HepG2 (cell line): ENCODE data around the gene PLEKHG4. TPM values are rescaled to one million over a fixed set of nuclear protein-coding genes. Genes with fewer than 3 reads are reported as not detected.

Experiments
- ATAC-seq: fragments of 200-7000 bp; cut with Tn5 transposase; 3 replicates; pipeline ENCODE4 v1.9.1; 2020; ENCODE audit warnings: mild to moderate bottlenecking, moderate library complexity
- BruUV-seq: library from RNA; stranded (reverse); fragments of 400-500 nt; replicated peaks from 2 replicates; lab custom pipeline; 2021; lab: Mats Ljungman, UMichigan
- CTCF ChIA-PET: fragments of 300-600 bp; formaldehyde crosslinking; extraction: SDS; loops from one replicate; lab custom pipeline; 2021; ENCODE audit warnings: low total read pairs, inconsistent platforms, low intra/inter-chr PET ratio; lab: Yijun Ruan, JAX
- POLR2A ChIA-PET: fragments of 350-600 bp; sonication (Branson Sonifier 250); formaldehyde crosslinking; loops from one replicate; lab custom pipeline; 2020; ENCODE audit warnings: antibody characterized with exemption, inconsistent platforms; lab: Yijun Ruan, JAX
- DNase-seq: peaks from one replicate; pipeline ENCODE4 v3.0.0-alpha.2; 2015; ENCODE audit warnings: low spot score
- FAIRE-seq: peaks from 3 replicates; lab custom pipeline; 2011; peaks lifted over from hg19 to GRCh38; lab: Jason Lieb, UNC
- H2AFZ ChIP-seq: one replicate; pipeline ENCODE4 v1.6.1; 2011; ENCODE audit warnings: low read length, inconsistent platforms
- H3K27ac ChIP-seq: fragments of 300-600 bp; 3 replicates; pipeline ENCODE4 v1.8.0; 2011; ENCODE audit warnings: mixed run types, mild to moderate bottlenecking, mixed read lengths, low read length, inconsistent platforms; ENCODE audit not compliant: insufficient read depth; ENCODE audit errors: extremely low read length
- H3K27me3 ChIP-seq, 2 experiments: fragments of 200-600 bp in 1 of 2; 2 replicates in 1 of 2; 3 replicates in 1 of 2; pipeline versions ENCODE4 v1.6.0 to v1.8.0; 2011; ENCODE audit warnings: low read length in 2 of 2, mild to moderate bottlenecking in 2 of 2, moderate library complexity in 2 of 2, inconsistent platforms in 1 of 2; ENCODE audit not compliant: insufficient read depth in 2 of 2, control insufficient read depth in 1 of 2
- H3K36me3 ChIP-seq, 2 experiments: fragments of 200-600 bp in 1 of 2; replicated peaks in 1 of 2; 2 replicates in 1 of 2; 3 replicates in 1 of 2; pipeline versions ENCODE4 v1.5.1 to v1.8.0; 2011; ENCODE audit warnings: low read length in 2 of 2, inconsistent platforms in 1 of 2; ENCODE audit not compliant: insufficient read depth in 2 of 2, control insufficient read depth in 1 of 2
- H3K4me1 ChIP-seq: 2 replicates; pipeline ENCODE4 v1.5.1; 2012; ENCODE audit warnings: low read length, inconsistent platforms; ENCODE audit not compliant: insufficient read depth
- H3K4me2 ChIP-seq: 2 replicates; pipeline ENCODE4 v1.6.0; 2011; ENCODE audit warnings: low read depth, low read length, inconsistent platforms
- H3K4me3 ChIP-seq, 3 experiments: fragments of 200-600 bp in 1 of 3; sonication (generic), shearing (Covaris generic) in 1 of 3; replicated peaks in 1 of 3; 2 replicates each; pipeline ENCODE4 v1.5.1; 2011 to 2016; ENCODE audit warnings: low read length in 3 of 3, inconsistent platforms in 2 of 3, low read depth in 2 of 3, mild to moderate bottlenecking in 2 of 3, control low read depth in 1 of 3, mixed read lengths in 1 of 3; ENCODE audit not compliant: insufficient read depth in 1 of 3
- H3K79me2 ChIP-seq: one replicate; pipeline ENCODE4 v1.6.1; 2011; ENCODE audit warnings: low read length, inconsistent platforms; ENCODE audit not compliant: insufficient read depth
- H3K9ac ChIP-seq: 2 replicates; pipeline ENCODE4 v1.6.0; 2011; ENCODE audit warnings: mild to moderate bottlenecking, low read depth, low read length, inconsistent platforms; ENCODE audit not compliant: insufficient read depth
- H3K9me3 ChIP-seq: 2 replicates; pipeline ENCODE4 v1.5.1; 2012; ENCODE audit warnings: mild to moderate bottlenecking, low read length
- H4K20me1 ChIP-seq: 2 replicates; pipeline ENCODE4 v1.6.0; 2011; ENCODE audit warnings: inconsistent platforms, mild to moderate bottlenecking, low read length, moderate library complexity; ENCODE audit not compliant: insufficient read depth
- AGO2 ChIP-seq: fragments of 200-400 bp; formaldehyde crosslinking; optimal IDR thresholded peaks from 2 replicates; pipeline ENCODE3; 2017; ENCODE audit warnings: mild to moderate bottlenecking, low read depth, low read length, moderate library complexity
- BRD4 ChIP-seq: sonication (generic); formaldehyde crosslinking; IDR thresholded peaks from 2 replicates; pipeline ENCODE4 v1.4.0; 2020; ENCODE audit warnings: missing genetic modification reagents
- HMGXB3 ChIP-seq: sonication (generic); formaldehyde crosslinking; IDR thresholded peaks from 2 replicates; pipeline ENCODE4 v1.4.0; 2020; ENCODE audit warnings: missing genetic modification reagents, borderline replicate concordance
- HNRNPL ChIP-seq: fragments of 200-400 bp; formaldehyde crosslinking; IDR thresholded peaks from 2 replicates; pipeline ENCODE4 v1.6.1; 2017; ENCODE audit warnings: mild to moderate bottlenecking, low read depth, low read length
- SOX6 ChIP-seq, 2 experiments: fragments of 450-650 bp in 1 of 2; sonication (generic) in 1 of 2; formaldehyde crosslinking in 1 of 2; IDR thresholded peaks; 2 replicates each; pipeline versions ENCODE4 v1.4.0 to v1.6.1; 2017 to 2020; ENCODE audit warnings: antibody characterized with exemption in 1 of 2, mild to moderate bottlenecking in 1 of 2, missing genetic modification reagents in 1 of 2
- THAP9 ChIP-seq: sonication (generic); formaldehyde crosslinking; IDR thresholded peaks from 2 replicates; pipeline ENCODE4; 2020; ENCODE audit warnings: missing genetic modification reagents, mild to moderate bottlenecking, borderline replicate concordance
- WGBS: methylation state at CpG from one replicate; pipeline ENCODE4 v1.1.6; 2017; ENCODE audit warnings: low lambda C conversion rate; 5-methylcytosine and 5-hydroxymethylcytosine counted together
- in situ Hi-C: cut with HindIII; loops from 2 replicates; pipeline ENCODE4 v1.10.0; 2017; ENCODE audit warnings: low pct_unique_long_range_greater_than_20kb; ENCODE audit not compliant: extremely low pct_ligation_motif_present
- intact Hi-C: fragments of 100-400 bp; cut with micrococcal nuclease; formaldehyde crosslinking; loops from one replicate; pipeline ENCODE4 v1.10.0; 2022; ENCODE audit not compliant: unreplicated experiment
- polyA plus RNA-seq, 8 experiments: library from polyadenylated mRNA; depleted of rRNA in 3 of 8; stranded (reverse) in 7 of 8; unstranded in 1 of 8; fragments of >200 nt; fragmentation: Illumina TruSeq in 4 of 8; extraction: Trizol in 4 of 8; gene quantifications; 2 replicates each; pipeline versions ENCODE4 v1.2.1 to v1.2.3, GENCODE V29; 2011 to 2016; ENCODE audit warnings: low read depth in 4 of 8, missing spikeins in 1 of 8, mixed read lengths in 1 of 8; ENCODE audit not compliant: insufficient read depth in 1 of 8
- total RNA-seq, 5 experiments: library from RNA; depleted of rRNA; stranded (reverse); fragments of >200 nt; fragmentation: Illumina TruSeq; extraction: Trizol; gene quantifications; 2 replicates each; pipeline ENCODE4 v1.2.3, GENCODE V29; 2016; ENCODE audit warnings: low read depth in 1 of 5
- TF ChIP-seq, protein P1 (sequence below): IDR thresholded peaks from 2 replicates; pipeline ENCODE4 v1.6.1; 2016; ENCODE audit warnings: low read depth, missing genetic modification reagents, missing compliant biosample characterization

Gene PLEKHG4
- total and polyA plus RNA-seq, 2 of the 13 experiments (the other 11 are each of a cell fraction or from before 2014, with no cell fraction given): 7.1 to 13.6 TPM

DNA sequence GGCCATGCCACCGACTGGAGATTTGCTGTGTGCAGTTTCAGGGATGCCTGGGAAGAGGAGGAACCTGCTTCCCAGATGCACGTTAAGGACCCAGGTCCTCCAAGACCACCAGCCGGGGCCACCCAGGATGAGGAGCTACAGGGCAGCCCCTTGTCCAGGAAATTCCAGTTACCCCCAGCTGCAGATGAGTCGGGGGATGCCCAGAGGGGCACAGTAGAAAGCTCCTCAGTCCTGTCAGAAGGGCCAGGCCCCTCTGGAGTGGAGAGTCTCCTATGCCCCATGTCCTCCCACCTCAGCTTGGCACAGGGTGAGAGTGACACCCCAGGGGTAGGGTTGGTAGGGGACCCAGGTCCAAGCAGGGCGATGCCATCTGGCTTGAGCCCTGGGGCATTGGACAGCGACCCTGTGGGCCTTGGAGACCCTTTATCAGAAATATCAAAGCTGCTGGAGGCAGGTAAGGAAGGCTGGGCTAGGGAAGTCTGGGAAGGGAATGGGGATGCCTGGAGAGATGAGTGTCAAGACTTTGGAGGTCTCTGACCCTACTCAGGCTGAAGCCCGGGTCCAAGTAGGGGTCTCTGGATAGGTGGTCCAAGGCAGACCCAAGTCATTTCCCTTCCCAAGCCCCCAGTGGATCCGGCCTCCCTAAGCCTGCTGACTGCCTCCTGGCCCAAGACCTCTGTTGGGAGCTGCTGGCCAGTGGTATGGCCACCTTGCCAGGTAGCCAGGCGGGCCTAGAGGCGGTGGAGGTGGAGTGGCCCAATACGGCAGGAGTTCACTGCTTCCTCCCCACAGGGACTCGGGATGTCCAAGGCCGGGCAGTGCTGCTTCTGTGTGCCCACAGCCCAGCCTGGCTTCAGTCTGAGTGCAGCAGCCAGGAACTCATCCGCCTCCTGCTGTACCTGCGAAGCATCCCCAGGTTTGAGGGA is 1.0 kb downstream of the PLEKHG4 start:
- ChIA-PET CTCF (interaction anchor here (1.2 to 1.8 kb wide), 5 partner anchors 113 to 166 kb away, joined by 3 to 7 read pairs (median 4); partner anchors contain the start of genes TPPP3 and ZDHHC1), POLR2A (interaction anchor here (0.7 kb wide), 1 partner anchor 45 kb away, joined by 3 read pairs; no protein-coding TSS in a partner anchor)
- 87% methylated on average over 11 of the region's 15 CpGs for WGBS
- no TSS peak for BruUV-seq
- intact Hi-C loops (no loop called here), in situ Hi-C loops (no loop called here)
- Histone ChIP-seq H3K27me3 (no peaks in the 10 kb centered on the region), H3K79me2 (peaks cover 4% of the 10 kb centered on the region), H3K4me1 (peaks cover 28% of the 10 kb centered on the region), H4K20me1 (no peaks in the 10 kb centered on the region), H3K27ac (no peak overlapping the region), H3K9me3 (no peaks in the 10 kb centered on the region), H3K4me2 (peak overlapping the region; percentile 99; the same call in 1 of the 2 replicates), H2AFZ (no peak overlapping the region), H3K36me3 (peaks cover 3 to 14% of the 10 kb centered on the region in 2 experiments; a peak in 3 of 5 replicates), H3K9ac (peak overlapping the region; percentile 32; the same call in 1 of the 2 replicates), H3K4me3 (peak overlapping the region in 1 of 3 experiments; percentile 89; a peak in 1 of 6 replicates)
- ATAC-seq (no peak), DNase-seq (no peak), FAIRE-seq (no peak)
- TF ChIP-seq THAP9 (CRISPR knock-in tag) (0 out of 2 replicates have a peak, but pooled peaks have one; percentile 19), HMGXB3 (no peak), BRD4 (CRISPR knock-in tag) (0 out of 2 replicates have a peak, but pooled peaks have one; percentile 23), SOX6 (IDR thresholded peaks at IDR 0.05) (no peak), SOX6 (CRISPR knock-in tag; IDR thresholded peaks at IDR 0.05) (no peak), AGO2 (peak; percentile 12), HNRNPL (peak; percentile 57; the same call in 1 of the 2 replicates)
- TF ChIP-seq, protein P1, sequence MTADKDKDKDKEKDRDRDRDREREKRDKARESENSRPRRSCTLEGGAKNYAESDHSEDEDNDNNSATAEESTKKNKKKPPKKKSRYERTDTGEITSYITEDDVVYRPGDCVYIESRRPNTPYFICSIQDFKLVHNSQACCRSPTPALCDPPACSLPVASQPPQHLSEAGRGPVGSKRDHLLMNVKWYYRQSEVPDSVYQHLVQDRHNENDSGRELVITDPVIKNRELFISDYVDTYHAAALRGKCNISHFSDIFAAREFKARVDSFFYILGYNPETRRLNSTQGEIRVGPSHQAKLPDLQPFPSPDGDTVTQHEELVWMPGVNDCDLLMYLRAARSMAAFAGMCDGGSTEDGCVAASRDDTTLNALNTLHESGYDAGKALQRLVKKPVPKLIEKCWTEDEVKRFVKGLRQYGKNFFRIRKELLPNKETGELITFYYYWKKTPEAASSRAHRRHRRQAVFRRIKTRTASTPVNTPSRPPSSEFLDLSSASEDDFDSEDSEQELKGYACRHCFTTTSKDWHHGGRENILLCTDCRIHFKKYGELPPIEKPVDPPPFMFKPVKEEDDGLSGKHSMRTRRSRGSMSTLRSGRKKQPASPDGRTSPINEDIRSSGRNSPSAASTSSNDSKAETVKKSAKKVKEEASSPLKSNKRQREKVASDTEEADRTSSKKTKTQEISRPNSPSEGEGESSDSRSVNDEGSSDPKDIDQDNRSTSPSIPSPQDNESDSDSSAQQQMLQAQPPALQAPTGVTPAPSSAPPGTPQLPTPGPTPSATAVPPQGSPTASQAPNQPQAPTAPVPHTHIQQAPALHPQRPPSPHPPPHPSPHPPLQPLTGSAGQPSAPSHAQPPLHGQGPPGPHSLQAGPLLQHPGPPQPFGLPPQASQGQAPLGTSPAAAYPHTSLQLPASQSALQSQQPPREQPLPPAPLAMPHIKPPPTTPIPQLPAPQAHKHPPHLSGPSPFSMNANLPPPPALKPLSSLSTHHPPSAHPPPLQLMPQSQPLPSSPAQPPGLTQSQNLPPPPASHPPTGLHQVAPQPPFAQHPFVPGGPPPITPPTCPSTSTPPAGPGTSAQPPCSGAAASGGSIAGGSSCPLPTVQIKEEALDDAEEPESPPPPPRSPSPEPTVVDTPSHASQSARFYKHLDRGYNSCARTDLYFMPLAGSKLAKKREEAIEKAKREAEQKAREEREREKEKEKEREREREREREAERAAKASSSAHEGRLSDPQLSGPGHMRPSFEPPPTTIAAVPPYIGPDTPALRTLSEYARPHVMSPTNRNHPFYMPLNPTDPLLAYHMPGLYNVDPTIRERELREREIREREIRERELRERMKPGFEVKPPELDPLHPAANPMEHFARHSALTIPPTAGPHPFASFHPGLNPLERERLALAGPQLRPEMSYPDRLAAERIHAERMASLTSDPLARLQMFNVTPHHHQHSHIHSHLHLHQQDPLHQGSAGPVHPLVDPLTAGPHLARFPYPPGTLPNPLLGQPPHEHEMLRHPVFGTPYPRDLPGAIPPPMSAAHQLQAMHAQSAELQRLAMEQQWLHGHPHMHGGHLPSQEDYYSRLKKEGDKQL (CRISPR knock-in tag): no peak
